Measurements from ENCODE around the gene PEX16.

Gene PEX16

GRCh38 chr11:45930031-45930794 lies 12.5 kb upstream of the PEX16 start:
- peak; percentile 66 to 82 for DNase-seq (ENCODE audit: low read depth in 1 of 2, low spot score in 1 of 2)
- Histone ChIP-seq H3K27me3 (ENCODE audit: insufficient read depth, poor library complexity, severe bottlenecking) (no peaks in the 10 kb centered on the region), H3K4me3 (replicated peaks; ENCODE audit: insufficient read depth, low read length) (no peak overlapping the region), H3K27ac (replicated peaks) (no peak overlapping the region)
- peak; percentile 95 for TF ChIP-seq POLR2AphosphoS5 (IDR thresholded peaks at IDR 0.05; ENCODE audit: low read depth)
- peak; percentile 54; the same call in 1 of the 2 replicates for TF ChIP-seq GABPA (IDR thresholded peaks at IDR 0.05; ENCODE audit: low read depth)
- TF ChIP-seq, protein P1, sequence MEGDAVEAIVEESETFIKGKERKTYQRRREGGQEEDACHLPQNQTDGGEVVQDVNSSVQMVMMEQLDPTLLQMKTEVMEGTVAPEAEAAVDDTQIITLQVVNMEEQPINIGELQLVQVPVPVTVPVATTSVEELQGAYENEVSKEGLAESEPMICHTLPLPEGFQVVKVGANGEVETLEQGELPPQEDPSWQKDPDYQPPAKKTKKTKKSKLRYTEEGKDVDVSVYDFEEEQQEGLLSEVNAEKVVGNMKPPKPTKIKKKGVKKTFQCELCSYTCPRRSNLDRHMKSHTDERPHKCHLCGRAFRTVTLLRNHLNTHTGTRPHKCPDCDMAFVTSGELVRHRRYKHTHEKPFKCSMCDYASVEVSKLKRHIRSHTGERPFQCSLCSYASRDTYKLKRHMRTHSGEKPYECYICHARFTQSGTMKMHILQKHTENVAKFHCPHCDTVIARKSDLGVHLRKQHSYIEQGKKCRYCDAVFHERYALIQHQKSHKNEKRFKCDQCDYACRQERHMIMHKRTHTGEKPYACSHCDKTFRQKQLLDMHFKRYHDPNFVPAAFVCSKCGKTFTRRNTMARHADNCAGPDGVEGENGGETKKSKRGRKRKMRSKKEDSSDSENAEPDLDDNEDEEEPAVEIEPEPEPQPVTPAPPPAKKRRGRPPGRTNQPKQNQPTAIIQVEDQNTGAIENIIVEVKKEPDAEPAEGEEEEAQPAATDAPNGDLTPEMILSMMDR (IDR thresholded peaks at IDR 0.05; ENCODE audit: insufficient read depth, low read length): no peak
- TF ChIP-seq SPI1 (IDR thresholded peaks at IDR 0.05; ENCODE audit: borderline replicate concordance, low read depth): no peak
- TF ChIP-seq, protein P2, sequence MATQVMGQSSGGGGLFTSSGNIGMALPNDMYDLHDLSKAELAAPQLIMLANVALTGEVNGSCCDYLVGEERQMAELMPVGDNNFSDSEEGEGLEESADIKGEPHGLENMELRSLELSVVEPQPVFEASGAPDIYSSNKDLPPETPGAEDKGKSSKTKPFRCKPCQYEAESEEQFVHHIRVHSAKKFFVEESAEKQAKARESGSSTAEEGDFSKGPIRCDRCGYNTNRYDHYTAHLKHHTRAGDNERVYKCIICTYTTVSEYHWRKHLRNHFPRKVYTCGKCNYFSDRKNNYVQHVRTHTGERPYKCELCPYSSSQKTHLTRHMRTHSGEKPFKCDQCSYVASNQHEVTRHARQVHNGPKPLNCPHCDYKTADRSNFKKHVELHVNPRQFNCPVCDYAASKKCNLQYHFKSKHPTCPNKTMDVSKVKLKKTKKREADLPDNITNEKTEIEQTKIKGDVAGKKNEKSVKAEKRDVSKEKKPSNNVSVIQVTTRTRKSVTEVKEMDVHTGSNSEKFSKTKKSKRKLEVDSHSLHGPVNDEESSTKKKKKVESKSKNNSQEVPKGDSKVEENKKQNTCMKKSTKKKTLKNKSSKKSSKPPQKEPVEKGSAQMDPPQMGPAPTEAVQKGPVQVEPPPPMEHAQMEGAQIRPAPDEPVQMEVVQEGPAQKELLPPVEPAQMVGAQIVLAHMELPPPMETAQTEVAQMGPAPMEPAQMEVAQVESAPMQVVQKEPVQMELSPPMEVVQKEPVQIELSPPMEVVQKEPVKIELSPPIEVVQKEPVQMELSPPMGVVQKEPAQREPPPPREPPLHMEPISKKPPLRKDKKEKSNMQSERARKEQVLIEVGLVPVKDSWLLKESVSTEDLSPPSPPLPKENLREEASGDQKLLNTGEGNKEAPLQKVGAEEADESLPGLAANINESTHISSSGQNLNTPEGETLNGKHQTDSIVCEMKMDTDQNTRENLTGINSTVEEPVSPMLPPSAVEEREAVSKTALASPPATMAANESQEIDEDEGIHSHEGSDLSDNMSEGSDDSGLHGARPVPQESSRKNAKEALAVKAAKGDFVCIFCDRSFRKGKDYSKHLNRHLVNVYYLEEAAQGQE (IDR thresholded peaks at IDR 0.05; ENCODE audit: insufficient replicate concordance, low read depth): no peak

GRCh38 chr11:45929486-45930030 lies 11.9 kb upstream of the PEX16 start:
- DNase-seq (ENCODE audit: low read depth in 1 of 2, low spot score in 1 of 2): no peak
- Histone ChIP-seq H3K27ac (replicated peaks) (no peak overlapping the region), H3K4me3 (replicated peaks; ENCODE audit: insufficient read depth, low read length) (no peak overlapping the region), H3K27me3 (ENCODE audit: insufficient read depth, poor library complexity, severe bottlenecking) (peaks cover 2% of the 10 kb centered on the region)
- no peak for TF ChIP-seq SPI1 (IDR thresholded peaks at IDR 0.05; ENCODE audit: borderline replicate concordance, low read depth)
- TF ChIP-seq POLR2AphosphoS5 (IDR thresholded peaks at IDR 0.05; ENCODE audit: low read depth): no peak

DNA sequence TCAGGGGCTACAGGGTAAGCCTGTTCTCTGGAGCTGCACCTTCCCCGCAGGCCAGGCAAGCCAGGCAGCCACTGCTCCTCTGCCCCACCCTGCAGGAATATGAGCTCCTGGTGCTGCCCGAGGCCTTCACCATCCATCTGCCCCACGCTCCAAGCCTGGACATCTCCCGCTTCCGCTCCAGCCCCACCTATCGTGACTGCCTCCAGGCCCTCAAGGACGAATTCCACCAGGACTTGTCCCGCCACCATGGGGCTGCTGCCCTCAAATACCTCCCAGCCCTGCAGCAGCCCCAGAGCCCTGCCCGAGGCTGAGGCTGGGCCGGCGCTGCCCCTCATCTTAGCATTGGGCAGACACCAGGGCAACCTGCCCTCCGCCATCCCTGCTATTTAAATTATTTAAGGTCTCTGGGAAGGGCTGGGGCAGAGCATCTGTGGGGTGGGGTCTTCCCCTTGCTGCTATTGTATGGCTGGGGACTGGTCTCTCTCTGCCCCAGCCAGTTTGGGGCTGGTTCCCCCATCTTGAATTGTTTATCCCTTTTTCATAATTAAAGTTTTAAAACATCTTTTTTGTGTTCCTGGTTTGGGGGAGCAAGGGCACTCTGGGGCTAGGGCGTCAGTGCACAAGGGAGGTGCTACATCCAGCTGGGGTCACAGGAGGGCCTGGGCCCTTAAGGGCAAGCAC lies 11.0 kb upstream of the PEX16 start:
- TF ChIP-seq GABPA (IDR thresholded peaks at IDR 0.05; ENCODE audit: low read depth): no peak
- TF ChIP-seq, protein P2 (IDR thresholded peaks at IDR 0.05; ENCODE audit: insufficient replicate concordance, low read depth): no peak
- DNase-seq (ENCODE audit: low read depth in 1 of 2, low spot score in 1 of 2): no peak
- no peak overlapping the region for H3K4me3 ChIP-seq (replicated peaks; ENCODE audit: insufficient read depth, low read length)
- peaks cover 8% of the 10 kb centered on the region for H3K27me3 ChIP-seq (ENCODE audit: insufficient read depth, poor library complexity, severe bottlenecking)
- H3K27ac ChIP-seq (replicated peaks): no peak overlapping the region

- peaks cover 14% of the 10 kb centered on the region for H3K27me3 ChIP-seq (ENCODE audit: insufficient read depth, poor library complexity, severe bottlenecking)
- no peak overlapping the region for H3K27ac ChIP-seq (replicated peaks)
- H3K4me3 ChIP-seq (replicated peaks; ENCODE audit: insufficient read depth, low read length): no peak overlapping the region
- no peak for DNase-seq (ENCODE audit: low read depth in 1 of 2, low spot score in 1 of 2)
- no peak for TF ChIP-seq SPI1 (IDR thresholded peaks at IDR 0.05; ENCODE audit: borderline replicate concordance, low read depth)
- TF ChIP-seq POLR2AphosphoS5 (IDR thresholded peaks at IDR 0.05; ENCODE audit: low read depth): no peak
- TF ChIP-seq, protein P1 (IDR thresholded peaks at IDR 0.05; ENCODE audit: insufficient read depth, low read length): no peak
- TF ChIP-seq, protein P2 (IDR thresholded peaks at IDR 0.05; ENCODE audit: insufficient replicate concordance, low read depth): no peak
- TF ChIP-seq GABPA (IDR thresholded peaks at IDR 0.05; ENCODE audit: low read depth): no peak
Measured at GRCh38 chr11:45927684-45928413, 10.2 kb upstream of the PEX16 start.

All from HL-60 (cell line).